HEK293 (cell line): ENCODE data around the gene CACNA1B.

Experiments
- ATF2 ChIP-seq: fragments of 450-650 bp; formaldehyde crosslinking; IDR thresholded peaks from 2 replicates; pipeline ENCODE4 v1.5.1; 2016; ENCODE audit warnings: missing biosample characterization, missing genetic modification characterization, low read depth
- CTCF ChIP-seq: fragments of 450-650 bp; formaldehyde crosslinking; IDR thresholded peaks from 2 replicates; pipeline ENCODE4 v1.5.1; 2016; ENCODE audit warnings: missing biosample characterization, missing genetic modification characterization
- PRDM4 ChIP-seq: fragments of 450-650 bp; formaldehyde crosslinking; IDR thresholded peaks from 2 replicates; pipeline ENCODE4 v1.5.1; 2017; ENCODE audit warnings: missing biosample characterization, missing genetic modification characterization
- ZNF391 ChIP-seq: fragments of 450-650 bp; formaldehyde crosslinking; IDR thresholded peaks from 2 replicates; pipeline ENCODE4 v1.5.1; 2016; ENCODE audit warnings: low read depth, missing biosample characterization, missing genetic modification characterization, borderline replicate concordance
- ZNF416 ChIP-seq: fragments of 450-650 bp; formaldehyde crosslinking; IDR thresholded peaks from 2 replicates; pipeline ENCODE4 v1.5.1; 2016; ENCODE audit warnings: missing biosample characterization, missing genetic modification characterization
- ZNF792 ChIP-seq: fragments of 450-650 bp; formaldehyde crosslinking; IDR thresholded peaks from 2 replicates; pipeline ENCODE4 v1.5.1; 2016; ENCODE audit warnings: missing biosample characterization, missing genetic modification characterization

- no peak for TF ChIP-seq CTCF (tag by site-specific recombination)
- no peak for TF ChIP-seq PRDM4 (tag by site-specific recombination)
- TF ChIP-seq ZNF792 (tag by site-specific recombination): no peak
- no peak for TF ChIP-seq ZNF416 (tag by site-specific recombination)
- TF ChIP-seq ZNF391: no peak
- TF ChIP-seq ATF2 (tag by site-specific recombination): no peak
These were observed 220.7 kb downstream of the CACNA1B start for GRCh38 chr9:138098116-138098907.
